ENCODE data around the gene MAPK7.

MAPK7 gene

GRCh38 chr17:19359151-19359550, 19.1 kb upstream of the MAPK7 start:
- in situ Hi-C loops (cut with MboI; ENCODE audit: low pct_unique_long_range_greater_than_20kb, low sequenced_read_pairs, unreplicated experiment), result loop anchor here (25.0 kb wide), 1 partner anchor 403 kb away; no protein-coding TSS in a partner anchor
- TF ChIP-seq CTCF (IDR thresholded peaks at IDR 0.05; ENCODE audit: extremely low read depth, insufficient read depth, missing control alignments), result no peak
- no peak for DNase-seq (ENCODE audit: low spot score)

GRCh38 chr17:19359856-19360255, 18.4 kb upstream of the MAPK7 start:
- in situ Hi-C loops (cut with MboI; ENCODE audit: low pct_unique_long_range_greater_than_20kb, low sequenced_read_pairs, unreplicated experiment), result loop anchor here (10.0 to 25.0 kb wide), 2 partner anchors 65 to 402 kb away; no protein-coding TSS in a partner anchor
- TF ChIP-seq CTCF (IDR thresholded peaks at IDR 0.05; ENCODE audit: extremely low read depth, insufficient read depth, missing control alignments), result no peak
- no peak for DNase-seq (ENCODE audit: low spot score)

- no peak for TF ChIP-seq CTCF (IDR thresholded peaks at IDR 0.05; ENCODE audit: extremely low read depth, insufficient read depth, missing control alignments)
- no peak for DNase-seq (ENCODE audit: low spot score)
- in situ Hi-C loops (cut with MboI; ENCODE audit: low pct_unique_long_range_greater_than_20kb, low sequenced_read_pairs, unreplicated experiment), result loop anchor here (10.0 to 25.0 kb wide), 2 partner anchors 64 to 402 kb away; no protein-coding TSS in a partner anchor
These were observed 17.5 kb upstream of the MAPK7 start for GRCh38 chr17:19360772-19361171.

GRCh38 chr17:19361326-19361725, 17.0 kb upstream of the MAPK7 start:
- no peak for TF ChIP-seq CTCF (IDR thresholded peaks at IDR 0.05; ENCODE audit: extremely low read depth, insufficient read depth, missing control alignments)
- in situ Hi-C loops (cut with MboI; ENCODE audit: low pct_unique_long_range_greater_than_20kb, low sequenced_read_pairs, unreplicated experiment), result loop anchor here (10.0 to 25.0 kb wide), 2 partner anchors 63 to 401 kb away; no protein-coding TSS in a partner anchor

GRCh38 chr17:19361944-19362276, 16.4 kb upstream of the MAPK7 start:
- TF ChIP-seq CTCF (IDR thresholded peaks at IDR 0.05; ENCODE audit: extremely low read depth, insufficient read depth, missing control alignments), result no peak
- no peak for DNase-seq (ENCODE audit: low spot score)
- in situ Hi-C loops (cut with MboI; ENCODE audit: low pct_unique_long_range_greater_than_20kb, low sequenced_read_pairs, unreplicated experiment), result loop anchor here (10.0 to 25.0 kb wide), 2 partner anchors 63 to 400 kb away; no protein-coding TSS in a partner anchor

More at GRCh38 chr17:19361326-19361725, 17.0 kb upstream of the MAPK7 start:
- DNase-seq (ENCODE audit: low spot score), result no peak

- in situ Hi-C loops (cut with MboI; ENCODE audit: low pct_unique_long_range_greater_than_20kb, low sequenced_read_pairs, unreplicated experiment), result loop anchor here (10.0 to 25.0 kb wide), 2 partner anchors 62 to 400 kb away; no protein-coding TSS in a partner anchor
- peak; percentile 98 for TF ChIP-seq CTCF (IDR thresholded peaks at IDR 0.05; ENCODE audit: extremely low read depth, insufficient read depth, missing control alignments)
- peak; percentile 98 for DNase-seq (ENCODE audit: low spot score)
These were observed 15.8 kb upstream of the MAPK7 start, which contains the start of gene B9D1 for GRCh38 chr17:19362277-19363113. Gene B9D1 (minus strand): TSS chr17:19362723. CDS start chr17:19362569, 154 bp downstream.
